ENCODE results near the gene BAZ2B. TPM values are rescaled to one million over a fixed set of nuclear protein-coding genes. Genes with fewer than 3 reads are reported as not detected.
A peak's percentile ranks its signal among the peaks of the same experiment; 100 is the strongest.

BAZ2B gene
- total and polyA plus RNA-seq, 4 donors = 21.4 to 139 (median 61.0) TPM

DNA sequence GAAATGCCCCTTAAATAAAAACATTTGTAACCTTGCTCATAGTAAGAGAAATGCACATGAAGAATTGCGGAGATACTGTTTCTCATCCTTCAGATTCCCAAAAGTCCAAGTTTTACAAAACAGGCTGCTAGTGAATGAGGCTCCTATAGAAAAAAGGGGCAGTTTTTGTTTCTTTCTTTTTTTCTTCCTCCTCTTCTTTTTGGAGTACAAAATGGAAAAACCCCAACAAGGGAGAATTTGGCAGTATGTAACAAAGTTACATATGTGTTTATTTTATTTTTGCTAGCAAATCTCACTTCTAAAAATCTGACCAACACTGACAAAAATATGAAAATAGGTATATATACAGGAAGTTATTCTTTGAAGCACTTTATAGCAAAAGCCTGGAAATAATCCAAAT is 7.1 kb upstream of the BAZ2B start:
- no peaks in the 10 kb centered on the region for H3K9me3 ChIP-seq (ENCODE audit: control insufficient read depth, low read length)
- no peak overlapping the region for H3K4me3 ChIP-seq (ENCODE audit: low read length in 2 of 2)
- intact Hi-C loops (cut with DNase I) = no loop called here
- ATAC-seq (ENCODE audit: low FRiP score) = no peak
- no peak overlapping the region for H3K27ac ChIP-seq (ENCODE audit: low read depth in 1 of 2, low read length in 2 of 2)
- no peak for DNase-seq
- H3K27me3 ChIP-seq (ENCODE audit: control insufficient read depth in 1 of 2, insufficient read depth in 2 of 2, low read length in 1 of 2) = no peaks in the 10 kb centered on the region
- 87 to 99% methylated on average over 1 of the region's 1 CpG for WGBS, 2 donors
- peaks cover 0 to 2% of the 10 kb centered on the region in 2 donors for H3K4me1 ChIP-seq (ENCODE audit: control insufficient read depth in 1 of 2, insufficient read depth in 2 of 2, low read length in 2 of 2)
- no peaks in the 10 kb centered on the region for H3K36me3 ChIP-seq (ENCODE audit: control insufficient read depth in 1 of 2, insufficient read depth in 2 of 2, low read length in 1 of 2)

DNA sequence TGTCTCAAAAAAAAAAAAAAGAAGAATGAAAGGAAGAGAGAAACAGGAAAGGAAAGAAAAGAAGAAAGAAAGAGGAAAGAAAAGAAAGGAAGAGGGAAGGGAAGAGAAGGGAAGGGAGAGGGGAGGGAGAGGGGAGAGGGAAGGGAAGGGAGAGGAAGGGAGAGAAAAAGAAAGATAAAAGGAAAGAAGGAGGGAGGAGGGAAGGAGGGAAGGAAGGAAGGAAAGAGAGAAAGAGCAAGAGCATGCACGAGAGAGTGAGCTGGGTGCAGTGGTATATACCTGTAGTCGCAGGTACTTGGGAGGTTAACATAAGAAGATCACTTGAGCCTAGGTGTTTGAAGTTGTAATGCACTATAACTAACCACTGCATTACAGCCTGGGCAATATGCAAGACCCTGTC is 6.6 kb upstream of the BAZ2B start:
- no peak overlapping the region for H3K27ac ChIP-seq (ENCODE audit: low read depth in 1 of 2, low read length in 2 of 2)
- H3K9me3 ChIP-seq (ENCODE audit: control insufficient read depth, low read length) = no peaks in the 10 kb centered on the region
- DNase-seq (no peak), ATAC-seq (ENCODE audit: low FRiP score) (no peak)
- H3K27me3 ChIP-seq (ENCODE audit: control insufficient read depth in 1 of 2, insufficient read depth in 2 of 2, low read length in 1 of 2) = no peaks in the 10 kb centered on the region
- H3K4me3 ChIP-seq (ENCODE audit: low read length in 2 of 2) = no peak overlapping the region
- WGBS, 2 donors = 91 to 95% methylated on average over 2 of the region's 2 CpGs
- no peaks in the 10 kb centered on the region for H3K36me3 ChIP-seq (ENCODE audit: control insufficient read depth in 1 of 2, insufficient read depth in 2 of 2, low read length in 1 of 2)
- intact Hi-C loops (cut with DNase I) = no loop called here
- peaks cover 0 to 2% of the 10 kb centered on the region in 2 donors for H3K4me1 ChIP-seq (ENCODE audit: control insufficient read depth in 1 of 2, insufficient read depth in 2 of 2, low read length in 2 of 2)

DNA sequence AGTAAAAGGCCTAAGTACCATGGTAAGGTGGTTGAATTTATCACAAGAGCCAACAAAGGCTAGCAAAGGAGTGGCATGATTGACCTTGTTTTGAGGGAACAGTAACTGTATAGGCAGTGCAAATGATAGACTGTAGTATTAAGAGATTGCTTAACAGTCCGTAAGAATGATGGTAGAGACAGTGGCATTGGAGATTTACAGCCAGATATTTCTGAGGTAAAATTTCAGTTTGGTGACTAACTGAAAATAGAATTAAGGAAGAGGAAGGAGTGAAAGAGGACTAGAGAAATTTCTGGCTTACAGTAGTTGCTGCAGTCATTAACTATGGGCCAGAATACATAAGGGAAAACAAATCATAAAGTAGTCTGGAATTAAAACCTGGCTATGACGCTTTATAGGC is 4.4 kb upstream of the BAZ2B start:
- DNase-seq = no peak
- 94 to 95% methylated on average over 2 of the region's 2 CpGs for WGBS, 2 donors
- intact Hi-C loops (cut with DNase I) = no loop called here
- Histone ChIP-seq H3K4me3 (ENCODE audit: low read length in 2 of 2) (no peak overlapping the region), H3K9me3 (ENCODE audit: control insufficient read depth, low read length) (no peaks in the 10 kb centered on the region), H3K27me3 (ENCODE audit: control insufficient read depth in 1 of 2, insufficient read depth in 2 of 2, low read length in 1 of 2) (no peaks in the 10 kb centered on the region), H3K4me1 (ENCODE audit: control insufficient read depth in 1 of 2, insufficient read depth in 2 of 2, low read length in 2 of 2) (peaks cover 2% of the 10 kb centered on the region in 2 donors), H3K27ac (ENCODE audit: low read depth in 1 of 2, low read length in 2 of 2) (no peak overlapping the region), H3K36me3 (ENCODE audit: control insufficient read depth in 1 of 2, insufficient read depth in 2 of 2, low read length in 1 of 2) (no peaks in the 10 kb centered on the region)
- ATAC-seq (ENCODE audit: low FRiP score) = no peak

DNA sequence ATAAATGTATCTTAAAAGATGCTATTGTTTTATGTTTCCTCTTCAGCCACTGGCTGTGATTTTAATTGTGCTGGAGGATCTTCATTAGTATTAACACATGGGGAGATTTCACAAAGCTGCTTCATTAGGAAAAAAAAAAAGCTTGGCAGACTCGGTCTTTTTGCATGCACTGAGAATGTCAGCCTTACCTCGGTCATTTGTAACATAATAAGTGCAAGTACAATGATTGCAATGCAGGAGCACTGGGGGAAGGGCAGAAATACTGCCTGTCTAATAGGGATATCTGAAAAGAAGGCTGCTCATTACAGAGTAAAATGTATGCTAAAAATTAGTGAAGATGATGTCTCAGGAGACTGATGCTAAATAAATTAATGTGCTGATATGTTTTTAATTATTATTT is 1.3 kb upstream of the BAZ2B start:
- Histone ChIP-seq H3K36me3 (ENCODE audit: control insufficient read depth in 1 of 2, insufficient read depth in 2 of 2, low read length in 1 of 2) (no peaks in the 10 kb centered on the region), H3K4me1 (ENCODE audit: control insufficient read depth in 1 of 2, insufficient read depth in 2 of 2, low read length in 2 of 2) (peaks cover 2% of the 10 kb centered on the region in 2 donors), H3K27ac (ENCODE audit: low read depth in 1 of 2, low read length in 2 of 2) (no peak overlapping the region), H3K4me3 (ENCODE audit: low read length in 2 of 2) (peak overlapping the region in 1 of 2 donors; percentile 34), H3K27me3 (ENCODE audit: control insufficient read depth in 1 of 2, insufficient read depth in 2 of 2, low read length in 1 of 2) (no peaks in the 10 kb centered on the region), H3K9me3 (ENCODE audit: control insufficient read depth, low read length) (no peaks in the 10 kb centered on the region)
- DNase-seq = no peak
- no peak for ATAC-seq (ENCODE audit: low FRiP score)
- 13 to 17% methylated on average over 2 of the region's 2 CpGs for WGBS, 2 donors
- intact Hi-C loops (cut with DNase I) = loop anchor here (5.0 to 10.0 kb wide), 2 partner anchors 95 to 163 kb away; partner anchors contain the start of gene MARCHF7 (in 1 of the 2)

DNA sequence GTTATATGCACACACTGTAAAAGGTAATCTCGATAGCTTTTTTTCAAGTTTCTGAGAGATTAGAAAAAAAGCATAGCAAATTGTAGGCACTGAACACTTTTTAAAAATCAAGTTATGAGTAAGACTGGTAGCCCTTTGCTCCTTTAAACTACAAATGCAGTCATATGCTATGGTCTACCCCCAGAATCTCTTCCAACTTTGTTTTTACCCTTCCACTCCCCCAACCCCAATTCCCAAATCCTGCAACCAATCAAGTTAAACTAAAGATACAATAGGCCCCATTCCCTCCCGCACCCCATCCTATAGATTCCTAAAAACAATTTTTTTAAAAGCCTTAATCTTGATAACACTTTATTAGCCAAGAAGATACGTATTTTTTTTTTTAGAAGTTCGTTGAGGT is 752 bp upstream of the BAZ2B start:
- DNase-seq (no peak), ATAC-seq (ENCODE audit: low FRiP score) (no peak)
- Histone ChIP-seq H3K36me3 (ENCODE audit: control insufficient read depth in 1 of 2, insufficient read depth in 2 of 2, low read length in 1 of 2) (no peaks in the 10 kb centered on the region), H3K4me3 (ENCODE audit: low read length in 2 of 2) (peak overlapping the region; percentile 55 to 62), H3K4me1 (ENCODE audit: control insufficient read depth in 1 of 2, insufficient read depth in 2 of 2, low read length in 2 of 2) (peaks cover 2% of the 10 kb centered on the region in 2 donors), H3K27ac (ENCODE audit: low read depth in 1 of 2, low read length in 2 of 2) (no peak overlapping the region), H3K27me3 (ENCODE audit: control insufficient read depth in 1 of 2, insufficient read depth in 2 of 2, low read length in 1 of 2) (no peaks in the 10 kb centered on the region), H3K9me3 (ENCODE audit: control insufficient read depth, low read length) (no peaks in the 10 kb centered on the region)
- 41 to 45% methylated on average over 4 of the region's 4 CpGs for WGBS, 2 donors
- intact Hi-C loops (cut with DNase I) = loop anchor here (5.0 to 10.0 kb wide), 2 partner anchors 95 to 162 kb away; partner anchors contain the start of gene MARCHF7 (in 1 of the 2)

DNA sequence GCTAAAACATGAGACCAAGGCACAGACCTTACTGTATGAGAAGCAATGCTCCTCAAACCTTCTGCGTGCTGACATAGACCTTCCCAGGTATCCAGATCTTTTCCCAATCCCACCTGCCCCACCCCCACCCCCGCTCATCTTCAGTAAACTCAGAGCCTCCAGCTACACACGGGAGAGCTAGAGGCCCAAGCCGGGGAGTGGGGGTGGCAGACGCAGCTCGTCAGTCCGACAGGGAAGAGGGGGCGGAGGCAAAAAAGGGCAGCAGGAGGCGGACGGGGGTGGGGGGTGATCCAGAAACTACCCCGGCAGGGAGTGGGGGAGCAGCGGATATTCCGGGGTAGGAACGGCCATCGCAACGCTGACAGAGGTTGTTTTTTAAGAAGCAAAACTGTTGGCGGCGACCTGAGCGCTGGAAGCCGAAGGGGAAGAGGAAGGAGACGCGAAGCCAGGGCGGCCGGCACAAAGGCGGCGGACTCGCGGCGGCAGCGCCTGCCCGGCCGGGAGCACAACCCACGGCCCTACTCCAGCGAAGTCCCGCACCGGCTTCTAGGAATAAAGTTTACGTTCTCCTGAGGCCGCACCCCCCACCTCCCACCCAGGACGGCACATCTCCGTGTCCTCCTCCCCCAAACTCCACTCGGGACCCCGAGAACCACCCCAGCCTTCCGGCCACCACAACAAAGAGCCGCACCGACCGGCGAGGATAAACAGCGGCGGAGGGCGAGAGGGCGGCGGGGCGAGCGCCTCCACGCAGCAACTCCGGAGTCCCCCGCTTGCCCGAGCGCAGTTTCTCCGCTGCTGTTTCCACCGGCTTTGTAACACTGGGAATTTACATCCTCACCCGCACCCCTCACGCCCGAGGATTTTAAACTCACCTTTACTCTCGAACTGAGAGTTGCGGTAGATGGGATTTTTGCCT is 722 bp downstream of the BAZ2B start:
- intact Hi-C loops (cut with DNase I) = loop anchor here (1.0 to 10.0 kb wide), 3 partner anchors 97 to 161 kb away; partner anchors contain the start of gene MARCHF7 (in 2 of the 2)

DNA sequence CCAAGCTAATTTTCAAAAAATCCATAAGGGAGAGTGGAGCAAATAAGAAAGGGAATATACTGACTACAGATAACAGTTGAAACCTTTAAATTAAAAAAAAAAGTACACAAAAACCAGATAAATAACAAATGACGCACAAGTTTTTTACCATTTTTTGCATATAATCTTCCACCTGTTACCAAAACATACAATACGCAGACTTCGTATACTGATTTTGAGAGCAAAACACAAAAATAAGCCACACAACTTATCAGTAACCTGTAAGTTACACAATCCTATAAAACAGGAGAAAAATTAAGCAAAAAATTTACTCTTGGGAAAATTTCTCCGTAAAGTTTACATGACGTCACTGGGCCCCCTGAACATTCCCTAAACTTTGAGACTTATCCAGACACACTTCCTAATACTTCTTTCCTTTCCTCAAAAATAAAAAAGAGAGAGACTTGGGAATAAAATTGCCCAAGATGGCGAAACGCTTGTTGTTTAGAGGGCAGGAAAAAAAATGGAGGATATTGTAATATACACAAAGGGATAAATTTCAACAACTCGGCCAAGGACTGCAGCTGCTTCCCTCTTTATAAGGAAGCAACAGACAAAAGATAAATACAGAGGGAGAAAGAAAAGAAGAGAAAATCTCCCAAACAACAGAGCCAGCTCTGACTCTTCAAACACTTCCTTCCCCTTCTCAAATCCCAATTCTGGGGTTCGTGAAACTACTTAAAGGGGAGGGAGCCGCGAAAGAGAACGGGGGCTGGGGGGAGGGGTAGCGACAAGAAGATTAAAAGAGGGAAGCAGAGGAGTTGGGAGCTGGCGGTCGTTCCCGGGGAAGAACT is 1.6 kb downstream of the BAZ2B start:
- DNase-seq = no peak
- ATAC-seq (ENCODE audit: low FRiP score) = peak; percentile 71
- Histone ChIP-seq H3K27me3 (ENCODE audit: control insufficient read depth in 1 of 2, insufficient read depth in 2 of 2, low read length in 1 of 2) (no peaks in the 10 kb centered on the region), H3K4me3 (ENCODE audit: low read length in 2 of 2) (peak overlapping the region; percentile 55 to 62), H3K4me1 (ENCODE audit: control insufficient read depth in 1 of 2, insufficient read depth in 2 of 2, low read length in 2 of 2) (peaks cover 2 to 5% of the 10 kb centered on the region in 2 donors), H3K9me3 (ENCODE audit: control insufficient read depth, low read length) (no peaks in the 10 kb centered on the region), H3K27ac (ENCODE audit: low read depth in 1 of 2, low read length in 2 of 2) (peak overlapping the region; percentile 62 to 79), H3K36me3 (ENCODE audit: control insufficient read depth in 1 of 2, insufficient read depth in 2 of 2, low read length in 1 of 2) (no peaks in the 10 kb centered on the region)
- intact Hi-C loops (cut with DNase I) = loop anchor here (1.0 to 10.0 kb wide), 3 partner anchors 98 to 160 kb away; partner anchors contain the start of gene MARCHF7 (in 2 of the 2)
- WGBS, 2 donors = 1% methylated on average over 14 to 16 of the region's 16 CpGs

More for the DNA sequence above, 722 bp downstream of the BAZ2B start:
- Histone ChIP-seq H3K4me3 (ENCODE audit: low read length in 2 of 2) (peak overlapping the region; percentile 55 to 62), H3K27ac (ENCODE audit: low read depth in 1 of 2, low read length in 2 of 2) (peak overlapping the region; percentile 62 to 82), H3K4me1 (ENCODE audit: control insufficient read depth in 1 of 2, insufficient read depth in 2 of 2, low read length in 2 of 2) (peaks cover 0 to 2% of the 10 kb centered on the region in 2 donors), H3K36me3 (ENCODE audit: control insufficient read depth in 1 of 2, insufficient read depth in 2 of 2, low read length in 1 of 2) (no peaks in the 10 kb centered on the region), H3K27me3 (ENCODE audit: control insufficient read depth in 1 of 2, insufficient read depth in 2 of 2, low read length in 1 of 2) (no peaks in the 10 kb centered on the region), H3K9me3 (ENCODE audit: control insufficient read depth, low read length) (no peaks in the 10 kb centered on the region)
- WGBS, 2 donors = 0% methylated on average over 53 to 66 of the region's 66 CpGs
- ATAC-seq (ENCODE audit: low FRiP score) = peak; percentile 97
- peak; percentile 92 to 94 for DNase-seq

DNA sequence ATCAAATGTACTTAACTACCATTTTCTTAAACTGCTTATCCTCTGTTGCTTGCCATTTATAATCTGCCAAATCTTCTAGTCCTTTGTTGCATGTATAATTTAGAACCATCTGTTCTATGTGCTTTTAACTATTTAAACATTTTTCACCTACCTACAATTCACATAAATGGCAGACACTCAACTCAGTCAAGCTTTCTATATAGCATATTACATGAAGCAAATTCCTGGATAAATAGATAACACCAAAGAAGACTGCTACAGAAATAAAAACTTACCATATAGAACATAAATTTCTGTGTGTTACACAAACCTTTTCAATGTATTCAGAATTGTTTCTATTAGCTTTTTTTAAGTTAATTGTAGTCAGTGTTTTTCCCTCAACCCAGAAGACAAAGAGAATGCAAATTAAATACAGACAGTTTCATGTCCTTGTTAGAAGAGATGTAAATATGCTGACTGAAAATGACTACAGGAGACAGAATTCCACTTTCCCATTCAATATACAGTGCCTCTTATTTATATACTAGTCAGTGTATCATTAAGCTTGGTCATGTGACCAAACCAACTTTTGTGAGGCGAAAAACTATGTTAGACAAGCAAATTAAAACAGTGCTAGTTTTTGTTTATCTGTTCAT is 2.6 kb downstream of the BAZ2B start:
- intact Hi-C loops (cut with DNase I) = loop anchor here in 1 of 2 donors (10.0 kb wide), 1 partner anchor 159 kb away; no protein-coding TSS in a partner anchor
- H3K4me1 ChIP-seq (ENCODE audit: control insufficient read depth in 1 of 2, insufficient read depth in 2 of 2, low read length in 2 of 2) = peaks cover 3 to 5% of the 10 kb centered on the region in 2 donors
- H3K36me3 ChIP-seq (ENCODE audit: control insufficient read depth in 1 of 2, insufficient read depth in 2 of 2, low read length in 1 of 2) = no peaks in the 10 kb centered on the region
- H3K9me3 ChIP-seq (ENCODE audit: control insufficient read depth, low read length) = no peaks in the 10 kb centered on the region
- ATAC-seq (ENCODE audit: low FRiP score) (no peak), DNase-seq (no peak)
- 13 to 18% methylated on average over 1 of the region's 1 CpG for WGBS, 2 donors
- no peaks in the 10 kb centered on the region for H3K27me3 ChIP-seq (ENCODE audit: control insufficient read depth in 1 of 2, insufficient read depth in 2 of 2, low read length in 1 of 2)
- H3K4me3 ChIP-seq (ENCODE audit: low read length in 2 of 2) = peak overlapping the region; percentile 54 to 56
- no peak overlapping the region for H3K27ac ChIP-seq (ENCODE audit: low read depth in 1 of 2, low read length in 2 of 2)
